A673 (cell line): ENCODE measurements around the gene SPATA33.

ENCODE experiments used
- EZH2 ChIP-seq: fragments of 200-600 bp; sonication (generic); IDR thresholded peaks from 2 replicates; pipeline ENCODE4 v1.6.1; 2017; ENCODE audit warnings: borderline replicate concordance, low read depth, mild to moderate bottlenecking, mixed read lengths, antibody characterized with exemption, low read length; ENCODE audit not compliant: poor library complexity, severe bottlenecking
- TF ChIP-seq, protein P1 (sequence below): fragments of 300-800, 200-600 bp; sonication (generic); conservative IDR thresholded peaks from 2 replicates; pipeline ENCODE4 v1.5.1; 2017; ENCODE audit warnings: low read depth, mild to moderate bottlenecking, antibody characterized with exemption, low read length, moderate library complexity, mixed read lengths

DNA sequence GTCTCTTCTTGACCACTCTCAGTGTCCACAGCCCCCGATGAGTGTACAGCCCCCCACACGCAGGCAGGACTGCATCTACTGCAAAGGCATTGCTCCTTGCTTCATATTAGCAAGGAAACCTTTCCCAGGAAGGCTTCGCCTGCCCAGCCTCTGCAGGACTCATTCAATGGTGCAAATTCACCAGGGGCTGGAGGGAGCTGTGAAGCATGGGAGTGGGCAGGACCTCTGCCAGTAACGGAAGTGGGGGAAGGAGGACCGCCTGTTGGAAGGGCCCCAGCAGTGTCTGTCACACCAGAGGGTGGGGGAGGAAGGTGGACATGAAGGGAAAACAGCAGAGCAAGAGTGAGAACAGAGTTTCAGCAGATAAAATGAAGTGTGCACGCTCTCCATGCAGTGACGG, 2.5 kb downstream of the SPATA33 start:
- TF ChIP-seq, protein P1, sequence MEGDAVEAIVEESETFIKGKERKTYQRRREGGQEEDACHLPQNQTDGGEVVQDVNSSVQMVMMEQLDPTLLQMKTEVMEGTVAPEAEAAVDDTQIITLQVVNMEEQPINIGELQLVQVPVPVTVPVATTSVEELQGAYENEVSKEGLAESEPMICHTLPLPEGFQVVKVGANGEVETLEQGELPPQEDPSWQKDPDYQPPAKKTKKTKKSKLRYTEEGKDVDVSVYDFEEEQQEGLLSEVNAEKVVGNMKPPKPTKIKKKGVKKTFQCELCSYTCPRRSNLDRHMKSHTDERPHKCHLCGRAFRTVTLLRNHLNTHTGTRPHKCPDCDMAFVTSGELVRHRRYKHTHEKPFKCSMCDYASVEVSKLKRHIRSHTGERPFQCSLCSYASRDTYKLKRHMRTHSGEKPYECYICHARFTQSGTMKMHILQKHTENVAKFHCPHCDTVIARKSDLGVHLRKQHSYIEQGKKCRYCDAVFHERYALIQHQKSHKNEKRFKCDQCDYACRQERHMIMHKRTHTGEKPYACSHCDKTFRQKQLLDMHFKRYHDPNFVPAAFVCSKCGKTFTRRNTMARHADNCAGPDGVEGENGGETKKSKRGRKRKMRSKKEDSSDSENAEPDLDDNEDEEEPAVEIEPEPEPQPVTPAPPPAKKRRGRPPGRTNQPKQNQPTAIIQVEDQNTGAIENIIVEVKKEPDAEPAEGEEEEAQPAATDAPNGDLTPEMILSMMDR = no peak
- TF ChIP-seq EZH2 = no peak
